Measurements from ENCODE around the gene ASB3.

GRCh38 chr2:53641290-53641689 lies 145.5 kb downstream of the ASB3 start:
- no peak for TF ChIP-seq CTCF (conservative IDR thresholded peaks at IDR 0.05; ENCODE audit: low read length)
- no peak for TF ChIP-seq EZH2phosphoT487 (IDR thresholded peaks at IDR 0.05; ENCODE audit: borderline replicate concordance)
